Spinal cord (tissue), 10 donors: Measurements from ENCODE around the gene HPRT1. TPM values are rescaled to one million over a fixed set of nuclear protein-coding genes. Genes with fewer than 3 reads are reported as not detected.

Experiments used
- DNase-seq, 6 donors: peaks; one replicate each; pipeline versions ENCODE4 v3.0.0 to v3.0.0-alpha.2; 2013 to 2015; ENCODE audit warnings: low spot score in 6 of 6, low read depth in 4 of 6
- H3K27ac ChIP-seq: one replicate; pipeline ENCODE4 v1.5.1; 2013; ENCODE audit warnings: low read depth, low read length, control low read depth
- H3K27me3 ChIP-seq: one replicate; pipeline ENCODE4 v1.6.1; 2013; ENCODE audit warnings: low read length; ENCODE audit not compliant: control insufficient read depth, insufficient read depth
- H3K36me3 ChIP-seq: one replicate; pipeline ENCODE4 v1.6.1; 2013; ENCODE audit warnings: low read length; ENCODE audit not compliant: control insufficient read depth, insufficient read depth
- H3K4me1 ChIP-seq: one replicate; pipeline ENCODE4 v1.6.1; 2013; ENCODE audit warnings: low read length; ENCODE audit not compliant: control insufficient read depth, insufficient read depth
- H3K4me3 ChIP-seq: one replicate; pipeline ENCODE4 v1.5.1; 2013; ENCODE audit warnings: low read depth, low read length, control low read depth
- H3K9me3 ChIP-seq: one replicate; pipeline ENCODE4 v1.6.1; 2013; ENCODE audit warnings: low read length; ENCODE audit not compliant: control insufficient read depth, insufficient read depth
- WGBS: methylation state at CpG from one replicate; pipeline ENCODE4 v1.1.5; 2013; ENCODE audit warnings: missing lambda C conversion rate; ENCODE audit not compliant: insufficient coverage; 5-methylcytosine and 5-hydroxymethylcytosine counted together
- polyA plus RNA-seq, 2 donors: library from polyadenylated mRNA; unstranded; fragments of 120-200 nt; gene quantifications; one replicate each; pipeline ENCODE4 v1.2.1, GENCODE V29; 2013; ENCODE audit not compliant: insufficient read length in 2 of 2
- total RNA-seq, 2 donors: library from RNA; depleted of rRNA in 1 of 2; stranded (reverse); fragments of 120-200 nt in 1 of 2; fragments of >200 nt in 1 of 2; gene quantifications; one replicate each; pipeline versions ENCODE4 v1.2.3 to v1.2.4, GENCODE V29; 2013 to 2014
- donor health status: healthy.

The HPRT1 gene
- total and polyA plus RNA-seq, 4 donors: 15.3 to 49.3 (median 42.2) TPM

- Histone ChIP-seq H3K27me3 (peaks cover 2% of the 10 kb centered on the region), H3K27ac (no peak overlapping the region), H3K36me3 (no peaks in the 10 kb centered on the region), H3K4me3 (no peak overlapping the region), H3K4me1 (no peaks in the 10 kb centered on the region), H3K9me3 (no peaks in the 10 kb centered on the region)
- DNase-seq: no peak
- 40% methylated on average over 1 of the region's 2 CpGs for WGBS
Measured at GRCh38 chrX:134443461-134443860, 16.5 kb upstream of the HPRT1 start.

DNA sequence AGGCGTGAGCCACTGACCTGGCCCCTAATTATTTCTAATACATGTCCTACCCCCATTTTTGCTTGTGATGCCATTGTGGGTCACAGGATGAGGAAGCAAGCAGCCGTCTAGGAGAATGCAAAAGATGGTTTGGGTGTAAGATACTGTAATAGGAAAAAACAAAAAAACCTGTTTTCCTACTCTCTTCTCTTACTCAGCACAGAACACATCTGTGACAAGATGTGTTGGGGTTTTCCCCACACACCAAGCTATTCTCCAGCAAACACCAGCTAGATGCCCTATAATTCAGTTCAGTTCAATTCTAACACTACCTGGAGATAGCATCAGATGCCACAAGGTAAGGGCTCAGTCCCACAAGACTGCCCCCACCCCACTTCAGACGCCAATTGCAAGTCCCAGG is 15.3 kb upstream of the HPRT1 start:
- no peaks in the 10 kb centered on the region for H3K4me1 ChIP-seq
- no peak overlapping the region for H3K27ac ChIP-seq
- peaks cover 2% of the 10 kb centered on the region for H3K27me3 ChIP-seq
- no peak overlapping the region for H3K4me3 ChIP-seq
- H3K9me3 ChIP-seq: no peaks in the 10 kb centered on the region
- DNase-seq: no peak
- no peaks in the 10 kb centered on the region for H3K36me3 ChIP-seq
- WGBS: 25% methylated on average over 1 of the region's 3 CpGs

- Histone ChIP-seq H3K4me1 (no peaks in the 10 kb centered on the region), H3K36me3 (no peaks in the 10 kb centered on the region), H3K9me3 (no peaks in the 10 kb centered on the region), H3K27me3 (no peaks in the 10 kb centered on the region), H3K27ac (no peak overlapping the region), H3K4me3 (no peak overlapping the region)
- WGBS: 73% methylated on average over 6 of the region's 6 CpGs
- no peak for DNase-seq
Measured at GRCh38 chrX:134452596-134452995, 7.4 kb upstream of the HPRT1 start.

DNA sequence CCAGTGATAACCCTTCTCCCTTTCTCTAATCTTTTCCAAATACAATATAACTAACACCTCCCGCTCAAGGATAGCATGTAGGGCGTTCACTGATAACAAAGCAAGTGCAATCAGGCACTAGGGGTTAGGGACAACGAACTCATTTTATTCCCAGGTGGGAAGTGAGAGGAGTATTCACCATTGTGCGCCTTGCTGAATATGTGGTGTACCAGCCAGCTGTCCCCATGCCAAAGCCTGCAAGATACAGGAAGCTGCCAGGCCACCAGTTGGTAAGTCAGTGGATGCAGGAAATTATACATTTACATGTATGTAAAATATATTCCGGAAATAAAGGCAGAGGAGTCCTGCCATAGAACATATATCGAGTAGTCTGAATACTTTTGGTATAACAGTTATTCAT is 6.3 kb upstream of the HPRT1 start:
- Histone ChIP-seq H3K36me3 (no peaks in the 10 kb centered on the region), H3K4me3 (no peak overlapping the region), H3K4me1 (no peaks in the 10 kb centered on the region), H3K27ac (no peak overlapping the region), H3K27me3 (no peaks in the 10 kb centered on the region), H3K9me3 (no peaks in the 10 kb centered on the region)
- WGBS: 25% methylated on average over 1 of the region's 6 CpGs
- peak in 1 of 6 donors; percentile 39 for DNase-seq

DNA sequence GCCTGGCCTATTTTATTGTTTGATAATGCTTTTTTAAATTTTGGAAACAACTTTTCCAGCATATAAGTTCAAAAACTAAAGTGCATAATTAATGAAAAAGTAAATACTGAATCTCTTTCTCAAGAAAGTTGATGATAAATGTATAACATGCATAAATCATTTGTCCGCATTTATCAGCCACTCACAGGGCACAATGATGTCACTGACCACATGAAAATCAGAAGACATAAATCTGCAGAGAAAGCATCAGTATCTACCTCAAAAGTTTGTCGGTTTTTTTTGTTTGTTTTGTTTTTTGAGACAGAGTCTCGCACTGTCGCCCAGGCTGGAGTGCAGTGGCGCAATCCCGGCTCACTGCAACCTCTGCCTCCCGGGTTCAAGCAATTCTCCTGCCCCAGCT is 5.5 kb upstream of the HPRT1 start:
- DNase-seq: no peak

GRCh38 chrX:134457708-134458107 is 2.3 kb upstream of the HPRT1 start:
- Histone ChIP-seq H3K4me1 (peaks cover 2% of the 10 kb centered on the region), H3K27ac (no peak overlapping the region), H3K4me3 (no peak overlapping the region), H3K9me3 (no peaks in the 10 kb centered on the region), H3K36me3 (no peaks in the 10 kb centered on the region), H3K27me3 (no peaks in the 10 kb centered on the region)
- no peak for DNase-seq
- 63% methylated on average over 5 of the region's 5 CpGs for WGBS

More for the DNA sequence above, 5.5 kb upstream of the HPRT1 start:
- H3K4me3 ChIP-seq: no peak overlapping the region
- H3K4me1 ChIP-seq: no peaks in the 10 kb centered on the region
- H3K27ac ChIP-seq: no peak overlapping the region
- no peaks in the 10 kb centered on the region for H3K36me3 ChIP-seq
- 95% methylated on average over 6 of the region's 7 CpGs for WGBS
- H3K9me3 ChIP-seq: no peaks in the 10 kb centered on the region
- no peaks in the 10 kb centered on the region for H3K27me3 ChIP-seq

DNA sequence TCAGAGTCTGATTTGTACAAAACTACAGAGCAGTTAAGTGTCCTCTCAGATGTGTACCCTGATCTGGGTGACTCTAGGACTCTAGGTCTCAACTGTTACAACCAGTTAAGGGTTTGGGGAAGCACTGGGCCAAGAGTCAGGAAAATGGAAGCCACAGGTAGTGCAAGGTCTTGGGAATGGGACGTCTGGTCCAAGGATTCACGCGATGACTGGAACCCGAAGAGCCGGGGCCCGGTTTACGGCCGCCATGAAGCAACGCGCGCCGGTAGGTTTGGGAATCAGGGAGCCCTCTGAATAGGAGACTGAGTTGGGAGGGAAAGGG is 321 bp upstream of the HPRT1 start:
- Histone ChIP-seq H3K27me3 (no peaks in the 10 kb centered on the region), H3K4me1 (peaks cover 2% of the 10 kb centered on the region), H3K36me3 (no peaks in the 10 kb centered on the region), H3K27ac (peak overlapping the region; percentile 78), H3K9me3 (no peaks in the 10 kb centered on the region), H3K4me3 (peak overlapping the region; percentile 57)
- DNase-seq: peak in 2 of 6 donors; percentile 1 to 3
- WGBS: 26% methylated on average over 12 of the region's 12 CpGs

DNA sequence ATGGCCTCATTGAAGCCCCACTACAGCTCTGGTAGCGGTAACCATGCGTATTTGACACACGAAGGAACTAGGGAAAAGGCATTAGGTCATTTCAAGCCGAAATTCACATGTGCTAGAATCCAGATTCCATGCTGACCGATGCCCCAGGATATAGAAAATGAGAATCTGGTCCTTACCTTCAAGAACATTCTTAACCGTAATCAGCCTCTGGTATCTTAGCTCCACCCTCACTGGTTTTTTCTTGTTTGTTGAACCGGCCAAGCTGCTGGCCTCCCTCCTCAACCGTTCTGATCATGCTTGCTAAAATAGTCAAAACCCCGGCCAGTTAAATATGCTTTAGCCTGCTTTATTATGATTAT is 876 bp downstream of the HPRT1 start:
- H3K27me3 ChIP-seq: no peaks in the 10 kb centered on the region
- no peaks in the 10 kb centered on the region for H3K9me3 ChIP-seq
- DNase-seq: peak in 3 of 6 donors; percentile 3 to 41 (median 26)
- no peaks in the 10 kb centered on the region for H3K36me3 ChIP-seq
- peaks cover 2% of the 10 kb centered on the region for H3K4me1 ChIP-seq
- peak overlapping the region; percentile 57 for H3K4me3 ChIP-seq
- H3K27ac ChIP-seq: no peak overlapping the region
- WGBS: 32% methylated on average over 6 of the region's 9 CpGs

- Histone ChIP-seq H3K4me3 (no peak overlapping the region), H3K9me3 (no peaks in the 10 kb centered on the region), H3K27me3 (no peaks in the 10 kb centered on the region), H3K4me1 (peaks cover 2% of the 10 kb centered on the region), H3K27ac (no peak overlapping the region), H3K36me3 (no peaks in the 10 kb centered on the region)
- no peak for DNase-seq
- WGBS: 80% methylated on average over 1 of the region's 3 CpGs
Measured at GRCh38 chrX:134461437-134461836, 1.5 kb downstream of the HPRT1 start.

GRCh38 chrX:134462927-134463326 is 3.0 kb downstream of the HPRT1 start:
- DNase-seq: no peak
- Histone ChIP-seq H3K27me3 (no peaks in the 10 kb centered on the region), H3K9me3 (no peaks in the 10 kb centered on the region), H3K4me3 (no peak overlapping the region), H3K27ac (no peak overlapping the region), H3K36me3 (no peaks in the 10 kb centered on the region), H3K4me1 (peaks cover 2% of the 10 kb centered on the region)
- WGBS: no CpG with 5 or more reads among the region's 2 CpGs
